AG04449 (cell line): ENCODE measurements around the gene PIP5K1C.
A peak's percentile ranks its signal among the peaks of the same experiment; 100 is the strongest.

Experiments
- CTCF ChIA-PET: fragments of 350-600 bp; formaldehyde crosslinking; extraction: SDS; loops from one replicate; lab custom pipeline; 2021; ENCODE audit warnings: antibody characterized with exemption; lab: Yijun Ruan, JAX
- POLR2A ChIA-PET: fragments of 400-600, 350-600 bp; formaldehyde crosslinking; extraction: SDS; loops from one replicate; lab custom pipeline; 2020; ENCODE audit warnings: antibody characterized with exemption, inconsistent platforms; lab: Yijun Ruan, JAX
- DNase-seq: peaks from one replicate; pipeline ENCODE4 v3.0.0-alpha.2; 2010; ENCODE audit warnings: low read depth, low spot score
- H3K4me3 ChIP-seq: 2 replicates; pipeline ENCODE4 v1.5.1; 2011; ENCODE audit warnings: low read depth, mild to moderate bottlenecking, control low read depth, low read length
- TF ChIP-seq, protein P1 (sequence below): IDR thresholded peaks from one replicate; pipeline ENCODE4 v1.5.1; 2011; ENCODE audit warnings: mild to moderate bottlenecking, moderate library complexity, low read length, control low read depth, inconsistent platforms; ENCODE audit not compliant: insufficient read depth; ENCODE audit errors: missing control alignments

PIP5K1C gene

DNA sequence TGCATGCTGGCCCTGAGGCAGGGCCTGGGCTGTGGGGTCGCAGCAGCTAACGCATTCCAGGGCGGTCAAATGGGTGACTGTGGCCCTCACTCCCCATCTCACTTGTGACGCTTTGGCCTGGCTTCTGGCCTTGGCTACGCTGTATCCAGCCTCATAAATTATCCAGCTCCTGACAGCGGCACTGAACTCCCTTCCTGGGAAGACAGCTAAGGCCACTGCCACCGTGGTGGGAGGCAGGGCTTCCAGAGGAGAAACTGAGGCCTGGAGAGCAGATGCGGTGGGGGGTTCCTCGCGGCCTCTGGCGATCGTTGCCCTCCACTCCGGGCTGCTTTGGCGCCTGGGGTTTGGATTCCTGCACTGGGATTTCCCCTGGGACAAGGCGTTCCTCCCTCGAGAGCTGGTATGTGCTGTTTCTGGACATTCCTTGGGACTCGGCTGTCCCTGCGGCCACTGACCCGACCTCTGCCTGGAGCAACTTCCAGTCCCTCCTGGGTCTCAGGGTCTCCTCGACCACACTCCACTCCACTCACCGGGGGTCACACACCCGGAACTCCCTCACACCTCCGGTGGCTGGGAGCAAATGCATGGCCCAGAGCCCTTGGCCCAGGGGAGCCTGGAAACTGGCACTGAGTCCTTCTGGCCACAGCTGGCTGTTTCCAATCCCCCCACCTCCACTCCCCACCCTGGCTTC is 97.0 kb downstream of the PIP5K1C start:
- TF ChIP-seq, protein P1, sequence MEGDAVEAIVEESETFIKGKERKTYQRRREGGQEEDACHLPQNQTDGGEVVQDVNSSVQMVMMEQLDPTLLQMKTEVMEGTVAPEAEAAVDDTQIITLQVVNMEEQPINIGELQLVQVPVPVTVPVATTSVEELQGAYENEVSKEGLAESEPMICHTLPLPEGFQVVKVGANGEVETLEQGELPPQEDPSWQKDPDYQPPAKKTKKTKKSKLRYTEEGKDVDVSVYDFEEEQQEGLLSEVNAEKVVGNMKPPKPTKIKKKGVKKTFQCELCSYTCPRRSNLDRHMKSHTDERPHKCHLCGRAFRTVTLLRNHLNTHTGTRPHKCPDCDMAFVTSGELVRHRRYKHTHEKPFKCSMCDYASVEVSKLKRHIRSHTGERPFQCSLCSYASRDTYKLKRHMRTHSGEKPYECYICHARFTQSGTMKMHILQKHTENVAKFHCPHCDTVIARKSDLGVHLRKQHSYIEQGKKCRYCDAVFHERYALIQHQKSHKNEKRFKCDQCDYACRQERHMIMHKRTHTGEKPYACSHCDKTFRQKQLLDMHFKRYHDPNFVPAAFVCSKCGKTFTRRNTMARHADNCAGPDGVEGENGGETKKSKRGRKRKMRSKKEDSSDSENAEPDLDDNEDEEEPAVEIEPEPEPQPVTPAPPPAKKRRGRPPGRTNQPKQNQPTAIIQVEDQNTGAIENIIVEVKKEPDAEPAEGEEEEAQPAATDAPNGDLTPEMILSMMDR = no peak
- ChIA-PET CTCF (interaction anchor here (0.7 to 2.1 kb wide), 3 partner anchors 14 to 17 kb away, joined by 3 to 10 read pairs (median 3); partner anchors contain the start of gene GIPC3), POLR2A (no interaction called here)
- no peak overlapping the region for H3K4me3 ChIP-seq
- no peak for DNase-seq

DNA sequence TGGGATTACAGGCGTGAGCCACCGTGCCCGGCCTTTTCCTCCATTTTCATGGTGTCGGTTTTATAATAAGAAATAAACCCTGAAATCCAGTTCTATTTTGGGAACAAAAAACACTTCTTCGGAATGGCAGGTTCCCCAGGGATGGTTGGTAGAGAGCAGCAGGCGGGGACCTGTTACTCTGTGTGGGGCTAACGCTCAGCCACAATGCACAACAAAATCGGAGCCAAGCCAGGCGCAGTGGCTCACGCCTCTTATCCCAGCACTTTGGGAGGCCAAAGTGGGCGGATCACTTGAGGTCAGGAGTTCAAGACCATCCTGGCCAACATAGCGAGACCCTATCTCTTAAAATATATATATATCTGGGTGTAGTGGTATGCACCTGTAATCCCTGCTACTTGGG is 99.2 kb downstream of the PIP5K1C start:
- TF ChIP-seq, protein P1 = no peak
- DNase-seq = no peak
- ChIA-PET POLR2A (no interaction called here), CTCF (no interaction called here)
- H3K4me3 ChIP-seq = no peak overlapping the region

DNA sequence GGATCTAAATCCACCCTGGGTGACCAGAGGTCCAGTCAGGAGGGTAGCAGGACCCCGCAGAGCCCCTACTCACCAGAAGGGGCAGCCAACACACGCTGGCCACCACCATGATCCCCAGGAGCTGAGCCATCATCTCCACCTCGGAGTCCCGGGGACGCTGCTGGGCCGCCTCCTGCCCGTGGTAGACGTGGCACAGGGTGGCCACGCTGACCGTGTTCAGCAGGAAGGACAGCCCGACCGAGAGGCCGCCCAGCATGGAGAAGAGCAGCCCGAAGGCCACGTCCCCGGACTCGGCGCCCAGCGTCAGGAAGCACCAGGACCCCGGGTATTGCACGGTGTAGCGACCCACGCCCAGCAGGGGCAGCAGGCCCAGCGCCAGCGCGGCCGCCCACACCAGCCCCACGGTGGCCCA is 100.5 kb downstream of the PIP5K1C start:
- TF ChIP-seq, protein P1 = peak; percentile 13
- no peak overlapping the region for H3K4me3 ChIP-seq
- ChIA-PET CTCF (no interaction called here), POLR2A (no interaction called here)
- DNase-seq = no peak

DNA sequence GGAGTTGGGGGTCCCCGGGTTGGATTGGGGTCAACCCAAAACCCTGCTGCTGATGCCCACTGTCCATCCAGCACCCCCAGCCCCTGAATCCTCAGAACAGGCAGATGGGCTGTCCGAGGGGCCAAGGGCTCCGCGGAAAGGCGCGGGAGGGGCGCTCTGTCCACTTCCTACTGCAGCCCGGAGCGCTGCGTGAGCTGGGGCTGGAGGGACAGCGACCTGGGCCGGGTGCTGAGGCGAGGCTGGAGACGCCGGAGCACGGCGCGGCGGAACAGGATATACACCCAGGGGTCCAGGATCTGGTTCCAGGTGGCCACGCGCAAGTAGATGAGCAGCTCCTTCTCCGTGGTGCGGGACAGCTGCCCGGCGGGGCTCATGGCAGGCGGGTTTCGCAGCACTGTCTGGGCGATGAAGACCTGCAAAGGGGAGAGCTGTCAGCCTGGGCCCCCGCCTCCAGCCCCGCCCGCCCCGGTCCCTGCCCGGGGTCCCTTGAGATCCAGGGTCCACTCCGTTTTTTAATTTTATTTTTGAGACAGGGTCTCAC is 104.7 kb downstream of the PIP5K1C start:
- POLR2A ChIA-PET = no interaction called here
- H3K4me3 ChIP-seq = no peak overlapping the region
- TF ChIP-seq, protein P1 = no peak
- DNase-seq = no peak
- CTCF ChIA-PET = interaction anchor here (1.5 to 1.9 kb wide), 2 partner anchors 10 to 24 kb away, joined by 3 to 12 read pairs; partner anchors contain the start of gene GIPC3

DNA sequence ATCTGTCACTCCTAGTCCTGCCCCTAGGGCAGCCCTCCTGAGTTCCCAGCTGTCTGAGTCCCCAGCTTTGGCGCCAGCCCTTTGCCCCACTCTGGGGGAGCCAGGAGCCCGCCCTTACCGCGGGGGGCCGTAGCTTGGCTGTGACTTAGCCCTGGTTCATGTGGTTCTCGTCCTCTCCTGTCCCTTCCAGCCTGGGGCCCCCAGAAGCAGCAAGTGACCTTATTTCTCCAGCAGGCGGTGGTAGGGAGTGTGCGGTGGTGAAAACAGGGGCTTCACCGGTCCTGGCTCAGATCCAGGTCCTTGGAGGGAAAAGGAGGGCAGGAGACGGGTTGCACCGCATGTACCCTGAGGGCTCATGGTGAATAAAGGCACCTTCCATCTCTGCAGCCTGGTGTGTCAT is 107.1 kb downstream of the PIP5K1C start:
- TF ChIP-seq, protein P1 = no peak
- CTCF ChIA-PET = no interaction called here

DNA sequence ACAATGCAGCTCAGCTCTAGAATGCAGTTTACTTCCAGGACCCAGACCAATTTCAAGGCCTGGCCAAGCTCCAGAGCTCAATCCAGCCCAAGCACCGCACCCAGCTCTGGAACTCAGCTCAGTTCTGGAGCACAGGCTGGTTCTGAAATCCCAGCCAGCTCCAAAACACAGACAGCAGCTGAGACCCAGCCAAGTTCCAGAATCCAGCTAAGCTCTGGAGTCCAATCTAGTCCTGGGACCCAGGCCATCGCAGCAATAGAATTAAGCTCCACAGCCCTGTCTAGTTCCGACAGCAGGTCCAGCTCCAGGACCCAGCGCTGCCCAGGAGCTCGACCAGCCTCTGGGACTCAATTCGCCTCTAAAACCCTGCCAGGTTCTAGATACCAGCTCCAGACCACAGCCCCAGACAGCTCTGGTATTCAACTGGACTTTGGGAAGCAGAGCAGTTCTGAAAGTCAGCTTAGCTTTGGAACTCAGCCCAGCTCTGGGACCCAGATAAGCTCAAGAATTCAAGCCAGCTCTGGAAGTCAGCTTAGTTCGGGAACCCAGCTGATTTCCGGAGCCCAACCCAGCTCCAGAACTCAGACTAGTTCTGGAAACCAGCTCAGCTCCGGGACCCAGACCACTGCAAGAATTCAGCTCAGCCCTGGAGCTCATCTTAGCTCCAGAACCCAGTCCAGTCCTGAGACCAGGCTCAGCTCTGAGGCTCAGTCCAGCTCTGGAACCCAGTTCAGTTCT is 108.2 kb downstream of the PIP5K1C start:
- no peak overlapping the region for H3K4me3 ChIP-seq
- ChIA-PET POLR2A (interaction anchor here (0.8 to 1.1 kb wide), 2 partner anchors 22 to 31 kb away, joined by 3 read pairs; no protein-coding TSS in a partner anchor), CTCF (interaction anchor here (0.6 to 1.0 kb wide), 2 partner anchors 48 to 126 kb away, joined by 3 read pairs; no protein-coding TSS in a partner anchor)
- TF ChIP-seq, protein P1 = no peak
- no peak for DNase-seq

More for the DNA sequence above, 107.1 kb downstream of the PIP5K1C start:
- no peak overlapping the region for H3K4me3 ChIP-seq
- DNase-seq = no peak
- POLR2A ChIA-PET = no interaction called here
